MM.1S (cell line): ENCODE data around the gene PACRG.

ENCODE experiments used
- DNase-seq: peaks from one replicate; pipeline ENCODE4 v3.0.0-alpha.2; 2015
- H2AFZ ChIP-seq: fragments of 300-600 bp; sonication (generic); 2 replicates; pipeline ENCODE4 v1.6.0; 2016; ENCODE audit warnings: antibody characterized with exemption, low read length
- H3F3A ChIP-seq: fragments of 300-600 bp; sonication (generic); 2 replicates; pipeline ENCODE4 v1.6.1; 2016; ENCODE audit warnings: mild to moderate bottlenecking, antibody characterized with exemption, low read length, moderate library complexity, mixed read lengths; ENCODE audit not compliant: insufficient read depth
- H3K27ac ChIP-seq: fragments of 300-600 bp; sonication (generic); 2 replicates; pipeline ENCODE4 v1.5.1; 2016; ENCODE audit warnings: mild to moderate bottlenecking, low read length
- H3K27me3 ChIP-seq: fragments of 300-600 bp; sonication (generic); replicated peaks from 2 replicates; pipeline ENCODE4 v1.6.0; 2016; ENCODE audit warnings: low read length; ENCODE audit not compliant: insufficient read depth
- H3K36me3 ChIP-seq: fragments of 300-600 bp; sonication (generic); replicated peaks from 2 replicates; pipeline ENCODE4 v1.6.1; 2016; ENCODE audit warnings: mild to moderate bottlenecking, low read length, mixed read lengths; ENCODE audit not compliant: insufficient read depth
- H3K4me1 ChIP-seq: fragments of 300-600 bp; sonication (generic); 2 replicates; pipeline ENCODE4 v1.6.1; 2016; ENCODE audit warnings: low read length, mixed read lengths
- H3K4me2 ChIP-seq: fragments of 300-600 bp; sonication (generic); 2 replicates; pipeline ENCODE4 v1.6.0; 2016; ENCODE audit warnings: low read depth, low read length
- H3K4me3 ChIP-seq: fragments of 300-600 bp; sonication (generic); 2 replicates; pipeline ENCODE4 v1.5.1; 2016; ENCODE audit warnings: low read length, mixed read lengths
- H3K79me2 ChIP-seq: fragments of 300-600 bp; sonication (generic); 2 replicates; pipeline ENCODE4 v1.6.1; 2016; ENCODE audit warnings: mixed run types, low read length, mixed read lengths
- H3K9ac ChIP-seq: fragments of 300-600 bp; sonication (generic); 2 replicates; pipeline ENCODE4 v1.6.1; 2016; ENCODE audit warnings: low read length, mixed read lengths
- H3K9me2 ChIP-seq: fragments of 300-600 bp; sonication (generic); replicated peaks from 2 replicates; pipeline ENCODE4 v1.6.1; 2016; ENCODE audit warnings: mild to moderate bottlenecking, low read length, mixed read lengths; ENCODE audit not compliant: insufficient read depth
- H3K9me3 ChIP-seq: fragments of 300-600 bp; sonication (generic); replicated peaks from 2 replicates; pipeline ENCODE4 v1.6.1; 2016; ENCODE audit warnings: mild to moderate bottlenecking, low read length, mixed read lengths; ENCODE audit not compliant: insufficient read depth
- H4K20me1 ChIP-seq: fragments of 300-600 bp; sonication (generic); 2 replicates; pipeline ENCODE4 v1.6.1; 2016; ENCODE audit warnings: mild to moderate bottlenecking, low read length, moderate library complexity, mixed read lengths; ENCODE audit not compliant: insufficient read depth
- EZH2 ChIP-seq: fragments of 300-600 bp; sonication (generic); optimal IDR thresholded peaks from 2 replicates; pipeline ENCODE3; 2017; ENCODE audit warnings: low read depth, mild to moderate bottlenecking, antibody characterized with exemption, low read length, mixed read lengths
- EZH2phosphoT487 ChIP-seq: fragments of 300-600 bp; sonication (generic); IDR thresholded peaks from 2 replicates; pipeline ENCODE4 v1.6.1; 2018; ENCODE audit warnings: antibody characterized with exemption, low read length
- TF ChIP-seq, protein P1 (sequence below): fragments of 300-600 bp; sonication (generic); IDR thresholded peaks from 2 replicates; pipeline ENCODE4 v1.5.1; 2016; ENCODE audit warnings: antibody characterized with exemption, low read length, mixed read lengths

Gene PACRG

GRCh38 chr6:163264662-163265035, 536.9 kb downstream of the PACRG start:
- Histone ChIP-seq H3K4me3 (no peak overlapping the region), H3K4me1 (no peaks in the 10 kb centered on the region), H3K9me3 (no peaks in the 10 kb centered on the region), H3K27me3 (no peaks in the 10 kb centered on the region), H3K36me3 (no peaks in the 10 kb centered on the region), H4K20me1 (no peaks in the 10 kb centered on the region), H3K27ac (no peak overlapping the region), H3K9ac (no peak overlapping the region), H2AFZ (no peak overlapping the region), H3K79me2 (no peaks in the 10 kb centered on the region), H3K4me2 (no peak overlapping the region), H3K9me2 (no peaks in the 10 kb centered on the region), H3F3A (no peaks in the 10 kb centered on the region)
- TF ChIP-seq, protein P1, sequence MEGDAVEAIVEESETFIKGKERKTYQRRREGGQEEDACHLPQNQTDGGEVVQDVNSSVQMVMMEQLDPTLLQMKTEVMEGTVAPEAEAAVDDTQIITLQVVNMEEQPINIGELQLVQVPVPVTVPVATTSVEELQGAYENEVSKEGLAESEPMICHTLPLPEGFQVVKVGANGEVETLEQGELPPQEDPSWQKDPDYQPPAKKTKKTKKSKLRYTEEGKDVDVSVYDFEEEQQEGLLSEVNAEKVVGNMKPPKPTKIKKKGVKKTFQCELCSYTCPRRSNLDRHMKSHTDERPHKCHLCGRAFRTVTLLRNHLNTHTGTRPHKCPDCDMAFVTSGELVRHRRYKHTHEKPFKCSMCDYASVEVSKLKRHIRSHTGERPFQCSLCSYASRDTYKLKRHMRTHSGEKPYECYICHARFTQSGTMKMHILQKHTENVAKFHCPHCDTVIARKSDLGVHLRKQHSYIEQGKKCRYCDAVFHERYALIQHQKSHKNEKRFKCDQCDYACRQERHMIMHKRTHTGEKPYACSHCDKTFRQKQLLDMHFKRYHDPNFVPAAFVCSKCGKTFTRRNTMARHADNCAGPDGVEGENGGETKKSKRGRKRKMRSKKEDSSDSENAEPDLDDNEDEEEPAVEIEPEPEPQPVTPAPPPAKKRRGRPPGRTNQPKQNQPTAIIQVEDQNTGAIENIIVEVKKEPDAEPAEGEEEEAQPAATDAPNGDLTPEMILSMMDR = no peak
- no peak for TF ChIP-seq EZH2
- TF ChIP-seq EZH2phosphoT487 = no peak
- DNase-seq = no peak

DNA sequence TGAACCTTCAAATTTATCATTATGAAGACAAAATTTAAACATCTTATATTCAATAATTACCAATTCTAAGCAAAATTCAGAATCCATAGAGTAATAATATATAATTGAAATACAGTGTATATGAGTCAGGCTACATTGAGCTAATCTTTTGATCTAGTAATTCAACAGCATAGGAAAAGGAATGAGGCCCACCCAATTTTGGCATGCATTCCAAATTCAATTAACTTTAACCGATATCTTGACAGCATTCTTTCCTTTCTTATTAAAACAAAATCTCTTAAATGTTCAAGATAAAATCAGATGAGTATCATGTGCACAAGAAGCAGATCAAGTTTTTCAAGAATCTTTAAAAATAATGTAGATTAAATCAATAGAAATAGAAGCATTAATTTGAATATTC, 553.9 kb downstream of the PACRG start:
- H3K27ac ChIP-seq = no peak overlapping the region
- no peaks in the 10 kb centered on the region for H3K79me2 ChIP-seq
- H4K20me1 ChIP-seq = no peaks in the 10 kb centered on the region
- H3K9me2 ChIP-seq = no peaks in the 10 kb centered on the region
- H3K4me3 ChIP-seq = no peak overlapping the region
- H3F3A ChIP-seq = no peaks in the 10 kb centered on the region
- H3K27me3 ChIP-seq = no peaks in the 10 kb centered on the region
- H3K9me3 ChIP-seq = no peaks in the 10 kb centered on the region
- no peak for DNase-seq
- no peak overlapping the region for H2AFZ ChIP-seq
- no peak overlapping the region for H3K4me2 ChIP-seq
- no peaks in the 10 kb centered on the region for H3K36me3 ChIP-seq
- no peak for TF ChIP-seq EZH2phosphoT487
- TF ChIP-seq, protein P1 = no peak
- TF ChIP-seq EZH2 = no peak
- H3K4me1 ChIP-seq = no peaks in the 10 kb centered on the region
- no peak overlapping the region for H3K9ac ChIP-seq

GRCh38 chr6:163282672-163283071, 554.9 kb downstream of the PACRG start:
- no peaks in the 10 kb centered on the region for H3K4me1 ChIP-seq
- no peaks in the 10 kb centered on the region for H3K27me3 ChIP-seq
- H4K20me1 ChIP-seq = no peaks in the 10 kb centered on the region
- no peak for TF ChIP-seq EZH2phosphoT487
- TF ChIP-seq EZH2 = no peak
- TF ChIP-seq, protein P1 = no peak
- H3K4me3 ChIP-seq = no peak overlapping the region
- H3K79me2 ChIP-seq = no peaks in the 10 kb centered on the region
- no peaks in the 10 kb centered on the region for H3K36me3 ChIP-seq
- H3K4me2 ChIP-seq = no peak overlapping the region
- DNase-seq = no peak
- no peak overlapping the region for H3K9ac ChIP-seq
- no peaks in the 10 kb centered on the region for H3F3A ChIP-seq
- H2AFZ ChIP-seq = no peak overlapping the region
- H3K9me2 ChIP-seq = no peaks in the 10 kb centered on the region
- H3K27ac ChIP-seq = no peak overlapping the region
- no peaks in the 10 kb centered on the region for H3K9me3 ChIP-seq
